Fibroblast of peridontal ligament (primary cell): Measurements from ENCODE around the gene PRRG2.
"Not testable (repeated sequence)": the region's sequence is repeated elsewhere in the genome, so short reads cannot be mapped to it uniquely, and the experiment has no call there.

Source experiments
- DNase-seq: peaks from one replicate; pipeline ENCODE4 v3.0.0-alpha.2; 2010; ENCODE audit errors: extremely low read depth

The PRRG2 gene

GRCh38 chr19:49609499-49610092, 28.5 kb downstream of the PRRG2 start:
- no peak for DNase-seq

GRCh38 chr19:49613374-49613773, 32.3 kb downstream of the PRRG2 start:
- DNase-seq, result no peak

GRCh38 chr19:49614096-49614833, 33.1 kb downstream of the PRRG2 start:
- peak; percentile 59 for DNase-seq

- no peak for DNase-seq
Measured at GRCh38 chr19:49615861-49616260, 34.7 kb downstream of the PRRG2 start.

DNA sequence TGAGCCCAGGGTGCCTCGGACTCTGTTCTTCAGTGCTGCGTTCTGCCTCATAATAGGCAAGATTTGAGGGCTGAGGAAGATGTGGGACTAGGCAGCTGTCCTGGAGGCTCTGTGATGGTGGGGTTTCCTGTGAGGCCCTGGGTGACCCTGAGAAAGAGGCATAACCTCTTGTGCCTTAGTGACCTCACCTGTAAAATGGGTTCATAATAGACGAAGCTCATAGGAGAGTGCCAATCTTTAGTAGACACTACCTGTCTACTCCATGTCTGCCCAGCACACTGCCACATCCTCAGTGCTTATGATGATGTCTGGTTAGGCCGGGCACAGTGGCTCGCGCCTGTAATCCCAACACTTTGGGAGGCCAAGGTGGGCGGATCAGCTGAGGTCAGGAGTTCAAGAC, 35.4 kb downstream of the PRRG2 start:
- no peak for DNase-seq

- DNase-seq, result no peak
Measured at GRCh38 chr19:49616945-49617344, 35.8 kb downstream of the PRRG2 start.

DNA sequence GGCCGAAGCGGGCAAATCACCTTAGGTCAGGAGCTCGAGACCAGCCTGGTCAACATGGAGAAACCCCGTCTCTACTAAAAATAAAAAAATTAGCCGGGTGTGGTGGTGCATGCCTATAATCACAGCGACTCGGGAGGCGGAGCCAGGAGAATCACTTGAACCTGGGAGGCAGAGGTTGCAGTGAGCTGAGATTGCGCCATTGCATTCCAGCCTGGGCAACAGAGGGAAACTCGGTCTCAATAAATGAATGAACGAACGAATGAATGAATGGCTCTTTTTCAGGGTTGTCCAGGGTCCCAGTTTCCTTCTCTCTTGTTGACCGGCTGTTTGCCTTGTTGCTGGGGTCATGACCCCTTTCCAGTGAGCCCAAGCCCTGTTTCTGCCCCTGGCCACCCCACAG, 36.7 kb downstream of the PRRG2 start:
- not testable (repeated sequence) for DNase-seq

GRCh38 chr19:49624967-49625910, 44.1 kb downstream of the PRRG2 start:
- DNase-seq, result no peak

GRCh38 chr19:49626226-49626625, 45.1 kb downstream of the PRRG2 start:
- DNase-seq, result no peak

GRCh38 chr19:49629659-49630058, 48.5 kb downstream of the PRRG2 start:
- no peak for DNase-seq

DNA sequence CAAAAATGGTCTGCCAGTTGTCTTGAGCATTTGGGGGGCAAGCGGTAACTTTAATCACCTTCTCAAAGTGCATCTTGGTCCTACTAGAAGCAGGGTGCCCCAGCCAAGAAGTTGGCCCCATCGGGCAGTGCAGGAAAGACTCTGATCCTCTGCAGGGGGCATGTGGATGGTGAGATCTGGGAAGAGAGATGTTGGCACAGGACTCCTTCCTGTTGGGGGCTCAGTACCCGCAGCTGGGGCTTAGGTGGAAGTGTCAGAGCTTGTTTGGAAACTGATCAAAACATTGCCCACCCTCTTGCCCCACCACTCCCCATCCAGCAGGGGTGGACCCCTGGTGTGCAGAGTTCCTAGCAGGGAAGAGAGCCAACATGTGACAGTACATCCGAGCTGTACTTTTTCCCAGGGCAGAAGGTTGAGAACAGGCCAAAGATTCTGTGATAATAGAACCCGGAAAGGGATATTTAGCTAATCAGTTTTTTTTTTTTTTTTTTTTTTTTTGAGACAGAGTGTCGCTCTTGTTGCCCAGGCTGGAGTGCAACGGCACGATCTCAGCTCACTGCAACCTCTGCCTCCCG, 50.0 kb downstream of the PRRG2 start:
- DNase-seq, result no peak

- DNase-seq, result no peak
Measured at GRCh38 chr19:49631610-49632192, 50.6 kb downstream of the PRRG2 start.

- DNase-seq, result no peak
Measured at GRCh38 chr19:49632576-49632975, 51.5 kb downstream of the PRRG2 start.

GRCh38 chr19:49633273-49633672, 52.2 kb downstream of the PRRG2 start:
- DNase-seq, result not testable (repeated sequence)

- peak; percentile 31 for DNase-seq
Measured at GRCh38 chr19:49635530-49636232, 54.6 kb downstream of the PRRG2 start.

- no peak for DNase-seq
Measured at GRCh38 chr19:49636233-49636932, 55.3 kb downstream of the PRRG2 start.

- DNase-seq, result peak; percentile 72
Measured at GRCh38 chr19:49637821-49638738, 57.0 kb downstream of the PRRG2 start.

- DNase-seq, result no peak
Measured at GRCh38 chr19:49639401-49640112, 58.4 kb downstream of the PRRG2 start.
